GM12891 (cell line): ENCODE measurements around the gene SYPL2.

Source experiments
- DNase-seq: peaks from one replicate; pipeline ENCODE4 v3.0.0; 2011; ENCODE audit warnings: low spot score; ENCODE audit not compliant: insufficient read length
- FAIRE-seq: peaks from 2 replicates; lab custom pipeline; 2011; peaks lifted over from hg19 to GRCh38; lab: Jason Lieb, UNC
- PAX5 ChIP-seq: IDR thresholded peaks from 2 replicates; pipeline ENCODE4 v1.6.1; 2011; ENCODE audit warnings: low read length, moderate library complexity, mild to moderate bottlenecking; ENCODE audit not compliant: insufficient read depth, severe bottlenecking
- POLR2A ChIP-seq: IDR thresholded peaks from 2 replicates; pipeline ENCODE4 v1.6.1; 2011; ENCODE audit warnings: low read depth, low read length, control low read depth
- POLR2AphosphoS5 ChIP-seq: IDR thresholded peaks from 2 replicates; pipeline ENCODE4 v1.6.1; 2011; ENCODE audit warnings: low read depth, low read length, control low read depth
- POU2F2 ChIP-seq: IDR thresholded peaks from 2 replicates; pipeline ENCODE4 v1.6.1; 2011; ENCODE audit warnings: low read depth, mild to moderate bottlenecking, control low read depth, low read length, moderate library complexity
- SPI1 ChIP-seq: IDR thresholded peaks from 2 replicates; pipeline ENCODE4 v1.6.1; 2011; ENCODE audit warnings: low read depth, low read length, control low read depth
- TAF1 ChIP-seq: IDR thresholded peaks from 2 replicates; pipeline ENCODE4 v1.6.1; 2011; ENCODE audit warnings: low read depth, low read length, control low read depth

Gene SYPL2

GRCh38 chr1:109500941-109501381 lies 34.6 kb downstream of the SYPL2 start:
- no peak for TF ChIP-seq POLR2AphosphoS5
- DNase-seq (no peak), FAIRE-seq (no peak)

- FAIRE-seq = no peak
- DNase-seq = no peak
These were observed 35.5 kb downstream of the SYPL2 start for GRCh38 chr1:109501644-109502363.

GRCh38 chr1:109502364-109502851 lies 36.1 kb downstream of the SYPL2 start:
- FAIRE-seq (no peak), DNase-seq (no peak)
- TF ChIP-seq TAF1 = no peak
- TF ChIP-seq POLR2AphosphoS5 = no peak

More at GRCh38 chr1:109501644-109502363, 35.5 kb downstream of the SYPL2 start:
- TF ChIP-seq POLR2A = 0 out of 2 replicates have a peak, but pooled peaks have one; percentile 23
- TF ChIP-seq PAX5 = no peak

GRCh38 chr1:109503935-109504334 lies 37.6 kb downstream of the SYPL2 start:
- DNase-seq (no peak), FAIRE-seq (no peak)
- no peak for TF ChIP-seq SPI1
- TF ChIP-seq POU2F2 = no peak
- TF ChIP-seq PAX5 = no peak
- no peak for TF ChIP-seq TAF1
- no peak for TF ChIP-seq POLR2A
- TF ChIP-seq POLR2AphosphoS5 = no peak

GRCh38 chr1:109504974-109505373 lies 38.6 kb downstream of the SYPL2 start:
- TF ChIP-seq PAX5 = no peak
- TF ChIP-seq SPI1 = no peak
- TF ChIP-seq POU2F2 = no peak
- no peak for TF ChIP-seq POLR2A
- no peak for TF ChIP-seq TAF1
- no peak for TF ChIP-seq POLR2AphosphoS5
- DNase-seq (no peak), FAIRE-seq (no peak)

GRCh38 chr1:109508001-109508872 lies 41.9 kb downstream of the SYPL2 start:
- DNase-seq (no peak), FAIRE-seq (no peak)
- TF ChIP-seq SPI1 = no peak
- TF ChIP-seq POLR2AphosphoS5 = no peak
- TF ChIP-seq POU2F2 = no peak
- TF ChIP-seq TAF1 = no peak
- no peak for TF ChIP-seq PAX5
- TF ChIP-seq POLR2A = no peak

GRCh38 chr1:109508873-109509175 lies 42.5 kb downstream of the SYPL2 start:
- TF ChIP-seq POLR2AphosphoS5 = no peak
- TF ChIP-seq TAF1 = no peak
- no peak for TF ChIP-seq POU2F2
- TF ChIP-seq SPI1 = no peak
- TF ChIP-seq PAX5 = no peak
- TF ChIP-seq POLR2A = no peak
- DNase-seq (no peak), FAIRE-seq (no peak)

GRCh38 chr1:109509176-109510134 lies 43.1 kb downstream of the SYPL2 start, which contains the start of gene AMIGO1:
TSS of gene AMIGO1 (minus strand) at chr1:109509727. CDS start at chr1:109508912, 815 bp downstream.
- FAIRE-seq (peak; percentile 69), DNase-seq (peak; percentile 79)

GRCh38 chr1:109513110-109513710 lies 46.9 kb downstream of the SYPL2 start:
- no peak for DNase-seq
- FAIRE-seq = no peak
- TF ChIP-seq POU2F2 (no peak), POLR2AphosphoS5 (no peak), SPI1 (no peak), TAF1 (no peak), POLR2A (no peak), PAX5 (no peak)

More at GRCh38 chr1:109509176-109510134, 43.1 kb downstream of the SYPL2 start, which contains the start of gene AMIGO1:
- TF ChIP-seq PAX5 = no peak
